Peyer's patch (tissue), 4 donors: ENCODE data around the gene RARG.

Experiments used
- CTCF ChIP-seq, 6 experiments: fragments of 450-650 bp in 4 of 6; fragments of 200-600 bp in 2 of 6; sonication (generic) in 1 of 6; IDR thresholded peaks; one replicate each; pipeline ENCODE4 v1.5.1; 2017 to 2019; ENCODE audit warnings: antibody characterized with exemption in 6 of 6, mild to moderate bottlenecking in 3 of 6, moderate library complexity in 1 of 6
- POLR2A ChIP-seq, 2 donors: fragments of 450-650 bp; IDR thresholded peaks; one replicate each; pipeline ENCODE4 v1.5.1; 2017; ENCODE audit warnings: antibody characterized with exemption in 2 of 2, mild to moderate bottlenecking in 2 of 2, moderate library complexity in 2 of 2

DNA sequence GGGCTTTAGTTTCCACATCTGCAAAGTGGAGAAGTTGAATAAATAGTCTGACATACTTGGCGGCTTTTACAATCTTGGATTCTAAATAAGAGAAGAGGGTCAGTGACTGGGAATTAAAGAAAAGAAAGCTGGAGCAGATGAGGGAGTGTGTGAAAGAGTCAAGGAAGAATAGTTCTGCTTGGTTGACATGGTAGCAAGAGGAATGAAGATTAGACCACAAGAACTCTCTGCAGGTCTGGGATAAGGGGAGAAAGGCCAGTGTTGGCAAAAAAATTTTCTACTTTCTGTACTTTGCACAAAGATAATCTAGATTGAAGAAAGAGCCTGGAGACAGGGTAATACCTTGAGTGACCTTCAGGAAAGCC lies 30.9 kb downstream of the RARG start:
- TF ChIP-seq CTCF (IDR thresholded peaks at IDR 0.05) (peak in 1 of 6 experiments; percentile 5), POLR2A (IDR thresholded peaks at IDR 0.05) (no peak)
